GM10248 (cell line): ENCODE results near the gene CCDC51.
"Not testable (repeated sequence)": the region's sequence is repeated elsewhere in the genome, so short reads cannot be mapped to it uniquely, and the experiment has no call there.

Source experiments
- CTCF ChIA-PET: fragments of 300-600 bp; sonication (Branson Sonifier 250); formaldehyde crosslinking; extraction: SDS; loops from one replicate; lab custom pipeline; 2021; ENCODE audit warnings: antibody characterized with exemption; lab: Yijun Ruan, JAX
- POLR2A ChIA-PET: fragments of 350-650 bp; sonication (Branson Sonifier 250); formaldehyde crosslinking; extraction: SDS; loops from one replicate; lab custom pipeline; 2020; ENCODE audit warnings: antibody characterized with exemption; lab: Yijun Ruan, JAX
- DNase-seq: peaks from one replicate; pipeline ENCODE4 v3.0.0; 2012; ENCODE audit errors: extremely low spot score
- TF ChIP-seq, protein P1 (sequence below): IDR thresholded peaks from 2 replicates; pipeline ENCODE4 v1.5.1; 2012; ENCODE audit warnings: mild to moderate bottlenecking, low read depth; ENCODE audit errors: extremely low read depth, missing control alignments, control extremely low read depth

Gene CCDC51, protein sequence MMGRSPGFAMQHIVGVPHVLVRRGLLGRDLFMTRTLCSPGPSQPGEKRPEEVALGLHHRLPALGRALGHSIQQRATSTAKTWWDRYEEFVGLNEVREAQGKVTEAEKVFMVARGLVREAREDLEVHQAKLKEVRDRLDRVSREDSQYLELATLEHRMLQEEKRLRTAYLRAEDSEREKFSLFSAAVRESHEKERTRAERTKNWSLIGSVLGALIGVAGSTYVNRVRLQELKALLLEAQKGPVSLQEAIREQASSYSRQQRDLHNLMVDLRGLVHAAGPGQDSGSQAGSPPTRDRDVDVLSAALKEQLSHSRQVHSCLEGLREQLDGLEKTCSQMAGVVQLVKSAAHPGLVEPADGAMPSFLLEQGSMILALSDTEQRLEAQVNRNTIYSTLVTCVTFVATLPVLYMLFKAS

DNA sequence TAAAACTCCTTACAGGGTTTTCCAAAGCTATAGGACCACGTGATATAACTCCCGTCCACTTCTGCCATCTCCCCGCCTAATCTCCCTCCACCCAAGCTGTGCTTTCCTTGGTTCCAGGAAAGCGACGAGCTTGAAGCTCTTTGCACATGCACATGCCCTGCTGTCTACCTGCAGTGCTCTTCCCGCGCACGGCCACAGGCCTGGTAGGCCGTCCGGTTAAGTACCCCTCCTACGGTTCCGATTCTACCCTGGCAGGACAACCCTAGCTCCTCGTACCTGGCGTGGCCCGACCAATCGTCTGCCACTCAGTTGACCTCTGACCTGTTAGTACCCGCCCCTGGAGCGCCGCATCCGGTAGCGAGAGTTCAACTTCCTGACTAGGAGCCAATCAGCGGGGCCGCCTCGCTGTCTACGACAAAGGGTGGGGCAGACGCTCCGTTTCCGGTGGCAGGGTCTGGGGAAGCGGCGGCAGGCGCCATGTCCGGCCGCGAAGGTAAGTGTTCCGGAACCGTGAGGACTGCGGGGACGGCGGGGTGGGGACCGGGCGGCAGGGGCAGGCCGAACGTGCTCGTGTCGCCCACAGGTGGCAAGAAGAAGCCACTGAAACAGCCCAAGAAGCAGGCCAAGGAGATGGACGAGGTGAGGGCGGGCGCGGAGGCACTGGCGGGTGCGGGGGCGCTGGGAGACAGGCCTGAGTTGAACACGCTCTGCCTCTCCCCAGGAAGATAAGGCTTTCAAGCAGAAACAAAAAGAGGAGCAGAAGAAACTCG lies at the start of gene CCDC51, which contains the start of gene TMA7:
TSS of gene CCDC51 (minus strand) at position 300 of the 770 bp plus-strand sequence. CDS start 4,991 bp downstream, outside the sequence.
TSS of gene TMA7 (plus strand) at position 438 of the 770 bp plus-strand sequence. CDS start at position 478, 40 bp downstream.
- TF ChIP-seq, protein P1, sequence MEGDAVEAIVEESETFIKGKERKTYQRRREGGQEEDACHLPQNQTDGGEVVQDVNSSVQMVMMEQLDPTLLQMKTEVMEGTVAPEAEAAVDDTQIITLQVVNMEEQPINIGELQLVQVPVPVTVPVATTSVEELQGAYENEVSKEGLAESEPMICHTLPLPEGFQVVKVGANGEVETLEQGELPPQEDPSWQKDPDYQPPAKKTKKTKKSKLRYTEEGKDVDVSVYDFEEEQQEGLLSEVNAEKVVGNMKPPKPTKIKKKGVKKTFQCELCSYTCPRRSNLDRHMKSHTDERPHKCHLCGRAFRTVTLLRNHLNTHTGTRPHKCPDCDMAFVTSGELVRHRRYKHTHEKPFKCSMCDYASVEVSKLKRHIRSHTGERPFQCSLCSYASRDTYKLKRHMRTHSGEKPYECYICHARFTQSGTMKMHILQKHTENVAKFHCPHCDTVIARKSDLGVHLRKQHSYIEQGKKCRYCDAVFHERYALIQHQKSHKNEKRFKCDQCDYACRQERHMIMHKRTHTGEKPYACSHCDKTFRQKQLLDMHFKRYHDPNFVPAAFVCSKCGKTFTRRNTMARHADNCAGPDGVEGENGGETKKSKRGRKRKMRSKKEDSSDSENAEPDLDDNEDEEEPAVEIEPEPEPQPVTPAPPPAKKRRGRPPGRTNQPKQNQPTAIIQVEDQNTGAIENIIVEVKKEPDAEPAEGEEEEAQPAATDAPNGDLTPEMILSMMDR, result no peak
- ChIA-PET CTCF (interaction anchor here (0.8 to 22.2 kb wide), 7 partner anchors 9 to 246 kb away, joined by 3 to 863 read pairs (median 4); no protein-coding TSS in a partner anchor), POLR2A (interaction anchor here (0.6 kb wide), 1 partner anchor 1818 kb away, joined by 4 read pairs; no protein-coding TSS in a partner anchor)
- peak; percentile 99 for DNase-seq

DNA sequence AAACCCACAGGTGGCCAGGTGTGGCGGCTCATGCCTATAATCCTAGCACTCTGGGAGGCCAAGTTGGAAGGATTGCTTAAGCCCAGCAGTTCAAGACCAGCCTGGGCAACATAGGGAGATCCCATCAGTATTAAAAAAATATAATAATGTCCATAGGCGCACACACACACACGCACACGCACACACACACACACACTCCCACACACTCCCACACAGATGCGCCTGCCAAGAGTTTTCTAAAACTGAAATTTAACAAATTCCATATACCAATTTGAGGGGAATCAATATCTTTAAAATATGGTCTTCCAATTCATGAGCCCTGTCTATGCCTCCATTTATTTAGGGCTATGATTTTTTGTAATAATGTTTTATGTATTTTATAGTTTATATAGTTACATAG lies 47.0 kb upstream of the CCDC51 start:
- no peak for DNase-seq
- TF ChIP-seq, protein P1, result no peak
- POLR2A ChIA-PET, result no interaction called here
- CTCF ChIA-PET, result no interaction called here

DNA sequence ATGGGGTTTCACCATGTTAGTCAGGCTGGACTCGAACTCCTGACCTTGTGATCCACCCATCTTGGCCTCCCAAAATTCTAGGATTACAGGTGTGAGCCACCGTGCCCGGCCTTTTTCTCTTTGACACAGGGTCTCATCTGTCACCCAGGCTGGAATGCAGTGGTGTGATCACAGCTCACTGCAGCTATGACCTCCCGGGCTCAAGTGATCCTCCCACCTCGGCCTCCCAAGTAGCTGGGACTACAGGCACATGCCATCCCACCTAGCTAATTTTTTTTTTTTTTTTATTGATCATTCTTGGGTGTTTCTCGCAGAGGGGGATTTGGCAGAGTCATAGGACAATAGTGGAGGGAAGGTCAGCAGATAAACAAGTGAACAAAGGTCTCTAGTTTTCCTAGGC lies 42.9 kb upstream of the CCDC51 start:
- POLR2A ChIA-PET, DNase-seq: not testable (repeated sequence)
- CTCF ChIA-PET, result interaction anchor here (1.8 to 2.4 kb wide), 2 partner anchors 10 to 20 kb away, joined by 5 to 6 read pairs; no protein-coding TSS in a partner anchor

DNA sequence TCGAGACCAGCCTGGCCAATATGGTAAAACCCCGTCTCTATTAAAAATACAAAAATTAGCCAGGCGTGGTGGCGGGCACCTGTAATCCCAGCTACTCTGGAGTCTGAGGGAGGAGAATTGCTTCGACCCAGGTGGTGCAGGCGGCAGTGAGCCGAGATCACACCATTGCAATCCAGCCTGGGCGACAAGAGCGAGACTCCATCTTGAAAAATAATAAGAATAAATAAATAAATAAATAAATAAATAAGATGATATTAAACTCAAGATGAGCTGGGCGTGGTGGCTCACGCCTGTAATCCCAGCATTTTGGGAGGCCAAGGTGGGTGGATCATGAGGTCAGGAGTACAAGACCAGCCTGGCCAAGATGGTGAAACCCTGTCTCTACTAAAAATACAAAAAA lies 41.0 kb upstream of the CCDC51 start:
- CTCF ChIA-PET, result interaction anchor here (1.0 to 2.4 kb wide), 2 partner anchors 8 to 45 kb away, joined by 3 to 6 read pairs; no protein-coding TSS in a partner anchor
- DNase-seq, POLR2A ChIA-PET: not testable (repeated sequence)

DNA sequence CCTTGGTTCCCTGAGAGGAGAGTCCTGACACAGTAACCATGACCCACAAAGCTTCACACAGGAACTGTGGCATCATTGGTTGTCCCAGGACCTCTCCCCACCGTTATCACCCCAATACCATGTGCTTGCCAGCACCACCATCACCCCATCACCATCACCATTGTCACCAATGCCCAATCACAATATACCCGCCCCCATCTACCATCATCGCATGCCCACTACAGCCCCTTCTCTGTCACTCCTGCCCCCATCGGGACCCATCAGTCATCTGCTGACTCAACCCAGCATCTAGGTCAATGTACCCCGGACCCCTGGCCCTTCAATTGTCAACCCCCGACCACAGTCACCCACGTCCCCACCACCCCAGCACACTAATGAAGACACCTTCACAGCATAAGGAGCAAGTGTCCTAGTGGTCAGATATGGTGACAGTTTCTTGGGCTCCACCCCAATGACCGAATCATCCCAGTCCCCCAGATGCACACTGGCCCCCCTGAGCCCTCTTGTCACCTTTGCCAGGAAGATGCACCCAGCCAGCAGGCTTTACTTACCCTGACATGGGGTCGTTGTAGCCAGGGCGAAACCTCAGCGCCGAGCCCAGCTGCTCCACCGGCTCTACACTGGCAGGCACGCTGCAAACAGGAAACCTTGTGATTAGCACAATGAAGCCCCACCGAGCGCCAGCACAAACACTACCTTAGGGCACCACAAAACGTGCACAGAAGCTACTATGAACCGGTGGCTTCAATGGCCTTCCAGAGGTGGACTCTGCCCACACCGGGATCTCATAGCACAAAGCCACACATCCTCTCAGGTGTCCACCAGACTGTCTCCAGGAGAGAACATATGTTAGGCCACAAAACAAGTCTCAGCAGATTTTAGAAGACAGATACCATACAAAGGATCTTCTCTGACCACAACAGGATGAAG lies 39.0 kb upstream of the CCDC51 start:
- ChIA-PET CTCF (no interaction called here), POLR2A (no interaction called here)
- DNase-seq, result peak; percentile 25
- TF ChIP-seq, protein P1, result no peak

DNA sequence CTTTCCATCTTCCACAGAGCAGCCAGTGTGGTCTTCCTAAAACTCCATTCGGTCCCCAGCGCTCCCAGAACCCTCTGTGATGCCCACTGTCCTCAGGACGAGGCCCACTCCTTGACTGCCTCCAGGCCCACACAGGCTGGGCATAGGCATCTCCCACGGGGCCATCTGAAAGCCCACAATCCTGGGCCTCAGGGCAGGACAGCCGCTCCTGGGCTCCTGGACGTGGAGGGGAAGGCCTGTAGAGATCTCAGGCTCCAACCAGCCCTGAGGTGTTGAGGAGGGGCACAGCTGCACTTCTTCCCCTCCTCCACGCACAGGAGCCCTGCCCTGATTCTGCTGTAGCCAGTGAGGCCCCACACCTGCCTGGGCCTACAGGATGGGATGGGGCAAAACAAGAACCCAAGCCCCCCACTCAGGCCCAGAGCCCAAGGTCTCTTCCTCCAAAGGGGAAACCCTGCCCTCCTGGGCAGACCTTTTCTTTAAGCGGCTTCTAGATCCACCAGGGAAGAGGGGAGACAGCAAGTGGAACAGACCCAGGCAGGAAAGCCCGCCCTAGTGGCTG lies 38.1 kb upstream of the CCDC51 start:
- ChIA-PET CTCF (no interaction called here), POLR2A (no interaction called here)
- TF ChIP-seq, protein P1, result no peak
- peak; percentile 9 for DNase-seq
